Measurements from ENCODE around the gene NPLOC4.

GRCh38 chr17:81636505-81637288 is at the start of gene NPLOC4, which contains the start of gene TSPAN10:
- TF ChIP-seq, protein P1, sequence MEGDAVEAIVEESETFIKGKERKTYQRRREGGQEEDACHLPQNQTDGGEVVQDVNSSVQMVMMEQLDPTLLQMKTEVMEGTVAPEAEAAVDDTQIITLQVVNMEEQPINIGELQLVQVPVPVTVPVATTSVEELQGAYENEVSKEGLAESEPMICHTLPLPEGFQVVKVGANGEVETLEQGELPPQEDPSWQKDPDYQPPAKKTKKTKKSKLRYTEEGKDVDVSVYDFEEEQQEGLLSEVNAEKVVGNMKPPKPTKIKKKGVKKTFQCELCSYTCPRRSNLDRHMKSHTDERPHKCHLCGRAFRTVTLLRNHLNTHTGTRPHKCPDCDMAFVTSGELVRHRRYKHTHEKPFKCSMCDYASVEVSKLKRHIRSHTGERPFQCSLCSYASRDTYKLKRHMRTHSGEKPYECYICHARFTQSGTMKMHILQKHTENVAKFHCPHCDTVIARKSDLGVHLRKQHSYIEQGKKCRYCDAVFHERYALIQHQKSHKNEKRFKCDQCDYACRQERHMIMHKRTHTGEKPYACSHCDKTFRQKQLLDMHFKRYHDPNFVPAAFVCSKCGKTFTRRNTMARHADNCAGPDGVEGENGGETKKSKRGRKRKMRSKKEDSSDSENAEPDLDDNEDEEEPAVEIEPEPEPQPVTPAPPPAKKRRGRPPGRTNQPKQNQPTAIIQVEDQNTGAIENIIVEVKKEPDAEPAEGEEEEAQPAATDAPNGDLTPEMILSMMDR (IDR thresholded peaks at IDR 0.05), result no peak
- TF ChIP-seq EZH2phosphoT487 (IDR thresholded peaks at IDR 0.05) (no peak), EZH2 (IDR thresholded peaks at IDR 0.05) (no peak)

Data from neural progenitor cell (in vitro differentiated cells).